ENCODE data around the gene LRFN2. TPM values are rescaled to one million over a fixed set of nuclear protein-coding genes. Genes with fewer than 3 reads are reported as not detected.

The LRFN2 gene
- total and polyA plus RNA-seq, 2 of the 8 experiments (the other 6 are each of a cell fraction or from before 2014, with no cell fraction given), result 2.3 TPM

GRCh38 chr6:40556881-40557280, 30.3 kb downstream of the LRFN2 start:
- ChIA-PET POLR2A (ENCODE audit: partially characterized antibody) (interaction anchor here (1.1 kb wide), 1 partner anchor 16 kb away, joined by 4 read pairs; no protein-coding TSS in a partner anchor), CTCF (ENCODE audit: partially characterized antibody) (interaction anchor here (1.0 to 3.1 kb wide), 7 partner anchors 8 to 289 kb away, joined by 3 to 13 read pairs (median 4); no protein-coding TSS in a partner anchor)
- no peaks in the 10 kb centered on the region for H3K79me2 ChIP-seq (ENCODE audit: control insufficient read depth in 1 of 2, insufficient read depth in 2 of 2, low read length in 2 of 2)
- H3K14ac ChIP-seq (ENCODE audit: insufficient read length), result no peak overlapping the region
- H3K4ac ChIP-seq (replicated peaks; ENCODE audit: insufficient read length, low read depth, low read length), result no peak overlapping the region
- no peak overlapping the region for H3K9ac ChIP-seq (replicated peaks in 1 of 4; ENCODE audit: extremely low read depth in 1 of 4, low read depth in 3 of 4, low read length in 3 of 4)
- H3K4me3 ChIP-seq (ENCODE audit: extremely low read depth in 1 of 4, insufficient read depth in 2 of 4, low read depth in 3 of 4, low read length in 4 of 4), result no peak overlapping the region
- no peak overlapping the region for H2BK120ac ChIP-seq (replicated peaks; ENCODE audit: low read depth, low read length)
- no peaks in the 10 kb centered on the region for H3K27me3 ChIP-seq (replicated peaks in 1 of 4; ENCODE audit: control insufficient read depth in 3 of 4, extremely low read depth in 1 of 4, insufficient read depth in 3 of 4, low read length in 3 of 4)
- no peak overlapping the region for H4K8ac ChIP-seq (ENCODE audit: extremely low read depth, insufficient read depth, low read length)
- H4K91ac ChIP-seq (replicated peaks; ENCODE audit: insufficient read length, low read length), result no peak overlapping the region
- H2BK12ac ChIP-seq (ENCODE audit: low read depth, low read length), result no peak overlapping the region
- no peak overlapping the region for H3K56ac ChIP-seq (replicated peaks; ENCODE audit: insufficient read length, low read depth, low read length)
- 86% methylated on average over 7 of the region's 7 CpGs; no CpG with 5 or more reads in 1 of the 2 experiments for WGBS, 2 experiments (ENCODE audit: extremely low coverage in 1 of 2, insufficient coverage in 1 of 2, insufficient read length in 1 of 2, insufficient replicate concordance in 2 of 2, low coverage in 1 of 2, low lambda C conversion rate in 2 of 2, missing lambda C conversion rate in 1 of 2)
- DNase-seq (ENCODE audit: low read depth in 1 of 2, low spot score in 2 of 2) (no peak), FAIRE-seq (no peak)
- H3K4me2 ChIP-seq (ENCODE audit: insufficient read depth in 1 of 2, low read depth in 2 of 2, low read length in 2 of 2), result no peak overlapping the region
- H3K23me2 ChIP-seq (ENCODE audit: low read depth, low read length), result no peaks in the 10 kb centered on the region; the same call in 1 of the 2 replicates
- no peaks in the 10 kb centered on the region; the same call in 1 of the 2 replicates for H3K79me1 ChIP-seq (ENCODE audit: low read depth, low read length)
- no peak overlapping the region for H2BK15ac ChIP-seq (ENCODE audit: low read length)
- H3K23ac ChIP-seq (ENCODE audit: insufficient read length), result no peak overlapping the region
- no peak overlapping the region for H4K5ac ChIP-seq (ENCODE audit: insufficient read length, low read depth, low read length)
- TF ChIP-seq, protein P1, sequence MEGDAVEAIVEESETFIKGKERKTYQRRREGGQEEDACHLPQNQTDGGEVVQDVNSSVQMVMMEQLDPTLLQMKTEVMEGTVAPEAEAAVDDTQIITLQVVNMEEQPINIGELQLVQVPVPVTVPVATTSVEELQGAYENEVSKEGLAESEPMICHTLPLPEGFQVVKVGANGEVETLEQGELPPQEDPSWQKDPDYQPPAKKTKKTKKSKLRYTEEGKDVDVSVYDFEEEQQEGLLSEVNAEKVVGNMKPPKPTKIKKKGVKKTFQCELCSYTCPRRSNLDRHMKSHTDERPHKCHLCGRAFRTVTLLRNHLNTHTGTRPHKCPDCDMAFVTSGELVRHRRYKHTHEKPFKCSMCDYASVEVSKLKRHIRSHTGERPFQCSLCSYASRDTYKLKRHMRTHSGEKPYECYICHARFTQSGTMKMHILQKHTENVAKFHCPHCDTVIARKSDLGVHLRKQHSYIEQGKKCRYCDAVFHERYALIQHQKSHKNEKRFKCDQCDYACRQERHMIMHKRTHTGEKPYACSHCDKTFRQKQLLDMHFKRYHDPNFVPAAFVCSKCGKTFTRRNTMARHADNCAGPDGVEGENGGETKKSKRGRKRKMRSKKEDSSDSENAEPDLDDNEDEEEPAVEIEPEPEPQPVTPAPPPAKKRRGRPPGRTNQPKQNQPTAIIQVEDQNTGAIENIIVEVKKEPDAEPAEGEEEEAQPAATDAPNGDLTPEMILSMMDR (IDR thresholded peaks at IDR 0.05; ENCODE audit: control extremely low read depth in 1 of 3, insufficient read depth in 1 of 3, low read depth in 1 of 3, low read length in 3 of 3), result no peak
- no peak overlapping the region; the same call in 1 of the 2 replicates for H2BK5ac ChIP-seq (ENCODE audit: low read depth, low read length)
- no peak overlapping the region for H3K27ac ChIP-seq (ENCODE audit: low read depth, low read length)
- H2AK5ac ChIP-seq (ENCODE audit: low read depth, low read length), result no peak overlapping the region
- no peak overlapping the region for H2AFZ ChIP-seq (ENCODE audit: low read length)
- no peaks in the 10 kb centered on the region for H3K36me3 ChIP-seq (ENCODE audit: control insufficient read depth in 2 of 4, insufficient read depth in 4 of 4, low read length in 3 of 4)
- peaks cover 0 to 15% (median 7%) of the 10 kb centered on the region in 4 experiments; a peak in 5 of 7 replicates for H3K4me1 ChIP-seq (replicated peaks in 1 of 4; ENCODE audit: control insufficient read depth in 3 of 4, insufficient read depth in 4 of 4, low read length in 3 of 4)
- no peaks in the 10 kb centered on the region for H4K20me1 ChIP-seq (replicated peaks in 1 of 2; ENCODE audit: control insufficient read depth in 1 of 2, insufficient read depth in 2 of 2, low read length in 2 of 2)
- no peaks in the 10 kb centered on the region for H3K9me3 ChIP-seq (ENCODE audit: insufficient read depth in 2 of 2, low read depth in 1 of 2, low read length in 1 of 2)
- H3K18ac ChIP-seq (ENCODE audit: extremely low read depth, low read length), result no peak overlapping the region
- H2BK20ac ChIP-seq (ENCODE audit: low read length), result no peak overlapping the region

All from H1 (cell line).